GM18868 (cell line): ENCODE results near the gene CLCN2.

Source experiments
- ATAC-seq: cut with Tn5 transposase; IDR thresholded peaks from one replicate; pipeline ENCODE4 v1.9.1; 2021; ENCODE audit warnings: mild to moderate bottlenecking, moderate library complexity; ENCODE audit not compliant: unreplicated experiment

The CLCN2 gene

DNA sequence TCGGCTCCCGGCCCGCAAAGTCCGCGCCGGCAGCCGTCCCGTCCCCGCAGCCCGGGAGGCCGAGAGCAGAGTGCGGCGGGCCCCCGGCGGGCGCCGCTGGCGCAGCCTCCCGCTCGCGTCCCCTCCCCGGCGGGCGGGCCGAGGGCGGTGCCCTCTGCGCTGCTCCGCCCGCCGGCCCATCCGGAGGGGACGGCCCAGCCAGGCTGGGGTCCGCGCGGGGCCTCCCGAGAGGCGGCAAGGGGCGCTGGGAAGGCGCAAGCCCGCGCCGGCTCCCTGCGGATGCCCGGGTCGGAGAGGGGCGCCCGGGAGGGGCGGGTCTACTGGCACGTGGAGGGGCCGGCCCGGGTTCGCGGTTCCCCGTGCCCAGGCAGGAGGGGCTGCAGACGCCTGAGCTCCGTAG lies at the start of gene CLCN2, which contains the start of gene POLR2H:
CLCN2 (minus strand) TSS at position 74 of the 400 bp plus-strand sequence. CDS start 126 bp downstream, outside the sequence.
POLR2H (plus strand) TSS at position 179 of the 400 bp plus-strand sequence. CDS start 1,783 bp downstream, outside the sequence.
- ATAC-seq, result peak; percentile 37

DNA sequence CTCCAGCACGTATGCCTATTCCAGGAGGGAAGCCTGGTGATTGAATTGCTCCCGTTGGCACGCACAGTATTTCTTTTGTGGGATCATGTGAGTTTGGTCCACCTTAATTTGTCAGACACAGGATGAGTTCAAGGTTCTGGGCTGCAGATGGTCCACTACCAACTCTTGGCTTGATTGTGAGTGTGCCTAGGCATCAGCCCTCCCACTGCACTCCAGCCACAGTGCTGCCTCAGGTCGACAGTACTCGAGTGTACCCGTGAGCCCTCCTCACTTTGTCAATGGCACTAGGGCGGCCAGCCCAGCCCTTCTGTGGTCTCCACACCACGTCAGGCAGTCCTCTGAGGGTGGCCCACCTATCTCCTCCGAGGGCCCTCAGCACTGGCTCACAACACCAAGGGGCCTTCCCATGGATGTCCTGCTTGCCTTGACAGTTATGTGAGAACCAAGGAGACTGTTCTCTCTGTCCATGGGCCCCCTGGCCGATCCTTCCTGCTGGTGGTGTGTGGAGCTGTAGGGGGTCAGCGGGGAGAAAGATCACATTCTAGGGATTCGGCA lies 48.6 kb upstream of the CLCN2 start:
- no peak for ATAC-seq

DNA sequence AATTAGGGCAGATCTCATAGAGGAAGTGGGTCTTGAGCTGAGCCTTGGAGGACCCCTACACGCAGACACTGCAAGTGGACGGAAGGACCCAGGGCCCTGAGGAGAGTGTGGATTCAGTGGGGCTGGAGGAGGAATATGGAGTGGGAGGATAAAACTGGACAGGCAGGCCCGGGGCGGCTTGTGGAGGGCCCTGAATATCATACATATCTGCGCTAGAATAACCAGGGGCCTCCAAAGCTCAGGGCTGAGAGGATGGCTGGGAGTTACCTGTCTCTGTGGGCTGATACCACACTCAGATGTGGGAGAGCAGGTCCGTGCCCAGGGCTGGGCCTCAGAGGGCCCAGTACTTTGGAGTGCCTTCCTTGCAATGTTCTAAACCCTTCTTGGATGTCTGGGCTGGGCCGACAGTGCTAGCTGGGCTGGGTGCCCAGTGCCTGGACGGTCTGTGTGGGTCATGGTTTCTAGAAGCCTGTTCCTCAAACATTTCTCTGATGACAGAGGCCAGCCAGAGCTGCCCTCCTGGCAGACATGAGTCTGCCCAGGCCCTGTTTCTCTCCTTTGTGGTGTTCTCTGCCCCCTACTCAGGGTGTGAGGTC lies 48.0 kb upstream of the CLCN2 start:
- no peak for ATAC-seq

DNA sequence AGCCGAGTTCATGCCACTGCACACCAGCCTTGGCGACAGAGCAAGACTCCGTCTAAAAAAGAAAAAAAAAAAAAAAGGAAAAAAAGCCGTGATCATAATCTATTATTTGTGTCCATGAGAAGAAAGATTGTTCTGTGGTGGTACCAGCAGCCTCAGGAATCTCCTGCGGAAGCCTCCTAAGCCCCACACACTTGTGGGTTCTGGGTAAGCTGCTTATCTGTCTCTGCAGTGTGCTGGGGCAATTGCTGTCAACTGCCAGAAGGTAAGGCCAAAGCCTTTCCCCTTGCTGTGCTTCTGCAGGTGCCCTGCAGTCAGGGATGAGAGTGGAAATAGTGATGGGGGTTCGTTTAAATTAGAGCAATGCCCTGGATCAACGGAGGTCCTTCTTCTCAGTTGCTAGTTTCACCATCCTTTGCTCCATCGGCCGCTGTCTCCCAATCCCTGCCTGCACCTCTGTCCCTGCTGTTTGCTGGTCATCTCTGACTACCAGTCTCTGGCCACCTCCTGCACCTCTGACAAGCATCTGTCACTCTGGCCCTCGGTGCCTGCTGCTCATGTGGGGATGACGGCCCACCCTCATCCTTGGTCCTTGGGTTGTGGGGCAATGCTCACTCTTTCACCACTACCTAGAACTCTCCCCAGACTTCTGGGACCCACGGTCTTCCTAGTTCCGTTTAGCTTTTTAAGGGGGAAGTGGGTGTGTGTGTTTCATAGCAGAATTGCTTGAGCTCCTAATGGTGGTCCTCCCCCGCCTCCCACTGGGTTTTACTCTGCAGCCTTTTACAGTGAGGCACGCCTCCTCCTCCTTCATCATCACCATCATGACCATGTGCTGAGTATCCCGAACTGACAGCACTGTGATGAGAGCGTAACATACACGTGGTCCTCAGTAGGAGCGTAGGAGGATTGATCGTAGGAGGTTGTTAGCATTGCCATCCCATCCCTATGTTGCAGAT lies 43.9 kb upstream of the CLCN2 start:
- no peak for ATAC-seq

DNA sequence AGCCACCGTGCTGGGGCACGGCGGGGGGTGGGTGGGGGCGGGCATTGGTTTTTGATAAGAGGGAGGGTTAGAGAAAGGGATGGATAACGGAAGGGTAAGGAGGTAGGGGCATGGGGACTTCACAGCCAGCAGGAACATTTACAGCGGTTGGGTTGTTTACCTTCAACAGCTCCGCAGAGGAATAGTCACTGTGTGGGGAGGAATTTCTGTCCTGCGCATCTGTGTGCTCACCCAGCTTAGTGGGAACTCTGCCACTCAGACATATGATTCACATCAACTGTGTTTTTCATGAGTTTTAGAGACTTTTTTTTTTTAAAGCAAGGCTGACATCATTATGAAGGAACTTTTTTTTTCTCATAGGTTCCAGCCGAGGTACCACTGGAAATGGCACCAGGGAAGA lies 38.0 kb upstream of the CLCN2 start:
- ATAC-seq, result no peak

DNA sequence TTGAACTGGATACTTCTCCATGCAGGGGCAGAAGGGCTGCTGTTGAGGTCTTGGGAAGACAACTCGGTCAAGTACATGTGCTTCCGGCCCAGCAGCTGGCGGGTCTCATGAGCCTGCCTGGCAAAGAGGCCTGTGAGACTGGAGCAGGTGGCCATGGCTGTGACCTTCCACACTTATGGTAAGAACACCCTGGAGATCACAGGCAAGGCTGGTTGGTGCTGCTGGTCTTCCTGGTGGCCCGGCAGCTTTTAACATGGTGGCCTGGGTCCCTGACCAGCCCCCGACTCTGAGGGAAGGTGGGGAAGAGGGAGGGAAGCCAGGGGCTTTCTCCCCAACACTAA lies 33.9 kb upstream of the CLCN2 start:
- ATAC-seq, result no peak

DNA sequence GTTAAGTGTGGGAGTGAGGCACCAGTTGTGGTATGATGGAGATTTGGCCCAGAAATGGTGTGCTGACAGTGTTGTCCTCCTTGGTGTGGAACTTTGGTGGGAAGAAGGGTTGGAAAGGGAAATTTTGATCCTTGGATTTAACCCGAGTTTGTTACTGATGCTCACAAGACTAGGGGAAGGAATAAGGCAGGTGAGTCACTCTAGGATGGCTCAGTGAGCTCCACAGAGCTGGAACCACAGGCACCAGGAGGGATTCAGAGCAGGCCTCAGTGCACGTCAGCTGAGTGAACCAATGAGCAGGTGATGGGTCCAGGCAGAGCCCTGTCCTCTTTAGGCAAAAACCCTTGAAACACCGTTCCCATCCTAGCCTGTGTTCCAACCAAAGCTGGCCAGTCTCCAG lies 29.9 kb upstream of the CLCN2 start:
- no peak for ATAC-seq

DNA sequence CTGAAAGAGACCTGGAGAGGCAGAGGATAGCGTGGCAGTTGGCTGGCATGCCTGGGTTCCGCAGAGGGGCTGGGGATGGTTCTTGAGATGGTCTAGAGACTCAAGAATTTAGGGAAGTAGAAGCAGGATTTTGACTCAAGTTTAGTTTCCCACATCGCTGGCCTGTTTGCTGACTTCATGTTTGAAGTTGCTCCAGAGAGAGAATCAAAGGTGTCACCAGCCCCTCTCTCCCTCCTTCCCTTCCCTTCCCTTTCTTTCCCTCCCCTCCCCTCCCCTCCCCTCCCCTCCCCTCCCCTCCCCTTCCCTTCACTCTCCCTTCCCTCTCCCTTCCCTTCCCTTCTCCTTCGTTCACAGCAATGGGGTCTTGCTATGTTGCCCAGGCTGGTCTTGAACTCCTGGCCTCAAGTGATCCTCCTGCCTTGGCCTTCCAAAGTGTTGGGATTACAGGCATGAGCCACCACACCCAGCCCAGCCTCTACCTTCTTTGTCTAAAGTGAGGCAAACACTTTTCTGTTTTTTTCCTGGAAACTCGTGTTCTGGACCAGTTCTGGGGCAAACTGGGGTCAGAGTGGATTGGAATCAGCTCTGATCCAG lies 28.6 kb upstream of the CLCN2 start:
- no peak for ATAC-seq

DNA sequence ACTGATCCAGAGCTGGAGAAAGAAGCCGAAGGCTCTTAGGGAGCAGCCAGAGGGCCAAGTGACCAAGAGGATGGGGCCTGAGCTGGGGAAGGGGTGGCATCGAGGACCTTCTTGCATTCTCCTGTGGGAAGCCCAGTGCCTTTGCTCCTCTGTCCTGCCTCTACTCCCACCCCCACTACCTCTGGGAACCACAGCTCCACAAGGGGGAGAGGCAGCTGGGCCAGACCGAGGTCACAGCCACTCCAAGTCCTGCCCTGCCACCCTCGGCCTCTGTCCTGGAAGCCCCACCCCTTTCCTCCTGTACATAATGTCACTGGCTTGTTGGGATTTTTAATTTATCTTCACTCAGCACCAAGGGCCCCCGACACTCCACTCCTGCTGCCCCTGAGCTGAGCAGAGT lies 28.0 kb upstream of the CLCN2 start:
- no peak for ATAC-seq

DNA sequence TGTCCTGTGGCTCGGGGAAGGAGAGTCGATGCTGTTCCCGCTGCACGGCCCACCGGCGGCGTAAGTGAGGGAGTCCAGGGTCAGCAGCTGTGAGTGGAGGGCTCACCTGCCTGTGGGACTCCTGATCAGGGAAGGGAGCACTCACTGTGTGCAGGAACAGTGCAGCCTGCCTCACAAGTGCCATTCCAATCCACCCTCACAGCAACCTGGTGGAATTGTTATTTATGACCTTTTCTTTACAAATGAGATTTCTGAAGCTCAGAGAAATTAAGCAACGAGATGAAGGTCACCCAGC lies 27.5 kb upstream of the CLCN2 start:
- ATAC-seq, result no peak

DNA sequence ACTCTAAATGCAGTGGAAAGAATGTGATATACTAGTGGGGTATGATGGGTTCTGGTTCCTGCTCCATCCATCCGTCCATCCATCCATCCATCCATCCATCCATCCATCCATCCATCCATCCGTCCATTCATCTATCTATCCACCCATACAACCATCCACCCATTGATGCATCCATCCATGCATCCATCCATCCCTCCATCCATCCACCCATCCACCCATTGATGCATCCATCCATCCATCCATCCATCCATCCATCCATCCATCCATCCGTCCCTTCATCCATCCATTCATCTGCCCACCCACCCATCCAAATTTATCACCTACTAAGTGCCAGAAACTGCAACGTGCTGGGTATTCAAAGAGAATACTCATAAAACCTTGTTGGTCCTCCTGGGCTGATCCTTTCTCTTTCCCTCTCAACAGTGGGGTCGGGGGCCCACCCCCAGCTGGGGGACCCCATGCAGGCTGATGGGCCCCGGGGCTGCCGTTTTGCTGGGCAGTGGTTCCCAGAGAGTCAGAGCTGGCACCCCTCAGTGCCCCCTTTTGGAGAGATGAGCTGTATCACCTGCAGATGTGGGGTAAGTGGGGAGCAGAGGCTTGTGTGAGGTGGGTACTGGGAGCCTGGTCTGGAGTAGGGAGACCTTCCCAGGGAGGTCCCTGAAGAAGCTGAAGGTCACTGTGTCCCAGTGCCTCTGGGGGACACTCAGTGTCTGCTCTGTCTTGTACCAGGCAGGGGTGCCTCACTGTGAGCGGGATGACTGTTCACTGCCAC lies 26.9 kb upstream of the CLCN2 start:
- ATAC-seq, result no peak

DNA sequence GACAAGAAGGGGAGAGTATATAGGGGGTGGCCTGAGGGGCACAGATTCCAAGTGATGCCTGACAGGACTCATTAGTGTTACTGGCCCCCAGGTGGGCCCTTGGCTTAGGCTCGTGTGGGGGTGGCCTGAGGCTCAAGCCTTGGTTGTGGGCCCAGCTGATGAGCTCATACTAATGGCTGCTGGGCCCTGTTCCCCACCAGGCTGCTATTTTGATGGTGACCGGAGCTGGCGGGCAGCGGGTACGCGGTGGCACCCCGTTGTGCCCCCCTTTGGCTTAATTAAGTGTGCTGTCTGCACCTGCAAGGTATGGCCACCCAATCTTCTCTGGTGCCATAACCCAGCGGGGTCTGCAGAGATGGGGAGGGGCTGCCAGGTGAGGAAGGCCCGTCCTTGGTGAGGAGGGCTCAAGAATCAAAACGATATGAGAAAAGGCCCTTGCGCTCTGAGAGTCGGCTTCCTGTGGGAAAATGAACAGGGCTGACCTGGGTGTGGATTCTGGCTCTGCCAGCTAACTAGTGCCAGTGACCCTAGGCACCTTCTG lies 25.8 kb upstream of the CLCN2 start:
- no peak for ATAC-seq

DNA sequence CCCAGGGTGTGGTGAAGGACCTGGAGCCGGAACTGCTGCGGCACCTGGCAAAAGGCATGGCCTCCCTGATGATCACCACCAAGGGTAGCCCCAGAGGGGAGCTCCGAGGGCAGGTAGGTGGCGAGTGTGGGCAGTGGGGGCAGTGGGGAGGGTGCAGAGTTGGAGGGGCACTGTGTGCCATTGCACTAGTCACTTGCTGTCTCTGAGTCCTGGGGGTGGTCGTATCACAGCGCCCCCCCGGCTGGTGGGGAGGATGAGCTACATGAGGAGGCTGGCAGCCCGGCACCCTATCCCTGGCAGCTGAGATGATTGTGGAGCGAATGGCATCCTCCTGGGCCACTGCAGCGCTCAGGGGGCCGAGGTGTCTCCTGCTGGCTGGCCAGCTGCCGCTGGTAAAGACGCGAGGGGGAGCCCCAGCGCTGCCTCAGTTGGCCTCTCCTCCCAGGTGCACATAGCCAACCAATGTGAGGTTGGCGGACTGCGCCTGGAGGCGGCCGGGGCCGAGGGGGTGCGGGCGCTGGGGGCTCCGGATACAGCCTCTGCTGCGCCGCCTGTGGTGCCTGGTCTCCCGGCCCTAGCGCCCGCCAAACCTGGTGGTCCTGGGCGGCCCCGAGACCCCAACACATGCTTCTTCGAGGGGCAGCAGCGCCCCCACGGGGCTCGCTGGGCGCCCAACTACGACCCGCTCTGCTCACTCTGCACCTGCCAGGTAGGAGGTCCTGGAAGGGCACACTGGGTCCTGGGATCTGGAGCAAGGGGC lies 24.8 kb upstream of the CLCN2 start:
- ATAC-seq, result no peak

DNA sequence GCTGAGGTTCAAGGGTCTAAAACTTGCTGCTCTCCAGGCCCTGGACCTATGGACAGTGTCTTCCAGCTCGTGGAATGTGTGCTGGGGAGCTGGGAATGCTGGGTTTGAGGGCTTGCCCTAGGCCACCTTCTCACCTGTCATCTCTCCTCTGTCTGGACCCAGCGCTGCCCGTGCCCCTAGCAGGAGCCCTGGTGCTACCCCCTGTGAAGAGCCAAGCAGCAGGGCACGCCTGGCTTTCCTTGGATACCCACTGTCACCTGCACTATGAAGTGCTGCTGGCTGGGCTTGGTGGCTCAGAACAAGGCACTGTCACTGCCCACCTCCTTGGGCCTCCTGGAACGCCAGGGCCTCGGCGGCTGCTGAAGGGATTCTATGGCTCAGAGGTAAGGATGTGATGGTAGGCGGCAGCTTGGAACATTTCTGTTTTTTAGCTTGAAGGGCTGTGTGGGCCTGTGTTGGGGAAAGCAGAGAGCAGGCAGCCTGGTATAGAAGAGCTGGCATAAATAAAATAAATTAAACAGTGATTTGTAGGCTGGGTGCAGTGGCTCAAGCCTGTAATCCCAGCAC lies 23.5 kb upstream of the CLCN2 start:
- ATAC-seq, result no peak

DNA sequence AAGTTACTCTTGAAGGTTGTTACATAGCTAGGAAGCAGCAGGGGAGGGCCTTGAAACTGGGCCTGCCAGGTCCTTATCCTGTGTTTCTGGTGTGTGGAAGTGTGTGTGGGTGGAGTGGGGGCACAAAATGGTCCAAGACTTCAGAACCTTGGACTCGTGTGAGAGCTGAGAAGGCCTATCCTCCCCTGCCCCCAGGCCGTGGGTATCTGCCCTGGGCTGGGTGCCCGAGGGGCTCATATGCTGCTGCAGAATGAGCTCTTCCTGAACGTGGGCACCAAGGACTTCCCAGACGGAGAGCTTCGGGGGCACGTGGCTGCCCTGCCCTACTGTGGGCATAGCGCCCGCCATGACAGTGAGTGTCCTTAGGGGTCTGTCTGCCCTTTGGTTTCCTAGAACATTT lies 22.9 kb upstream of the CLCN2 start:
- ATAC-seq, result no peak

DNA sequence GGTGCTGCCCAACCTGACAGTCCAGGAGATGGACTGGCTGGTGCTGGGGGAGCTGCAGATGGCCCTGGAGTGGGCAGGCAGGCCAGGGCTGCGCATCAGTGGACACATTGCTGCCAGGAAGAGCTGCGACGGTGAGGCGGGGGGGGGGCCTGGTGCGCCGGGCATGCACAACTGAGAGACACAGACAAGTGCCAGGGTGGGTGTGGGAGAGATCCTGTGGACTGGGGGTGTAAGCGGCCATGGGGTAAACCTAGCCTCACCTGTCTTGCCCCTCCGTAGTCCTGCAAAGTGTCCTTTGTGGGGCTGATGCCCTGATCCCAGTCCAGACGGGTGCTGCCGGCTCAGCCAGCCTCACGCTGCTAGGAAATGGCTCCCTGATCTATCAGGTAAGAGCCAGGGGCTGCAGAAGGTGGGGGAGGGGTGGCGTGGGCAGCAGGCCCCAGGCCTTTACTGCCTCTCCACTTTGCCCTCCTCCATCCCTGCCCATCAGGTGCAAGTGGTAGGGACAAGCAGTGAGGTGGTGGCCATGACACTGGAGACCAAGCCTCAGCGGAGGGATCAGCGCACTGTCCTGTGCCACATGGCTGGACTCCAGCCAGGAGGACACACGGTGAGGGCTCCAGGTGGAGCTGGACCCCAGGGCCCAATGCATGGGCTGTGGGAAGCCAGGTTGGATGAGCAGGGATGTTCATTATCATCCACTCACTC lies 21.8 kb upstream of the CLCN2 start:
- ATAC-seq, result no peak

DNA sequence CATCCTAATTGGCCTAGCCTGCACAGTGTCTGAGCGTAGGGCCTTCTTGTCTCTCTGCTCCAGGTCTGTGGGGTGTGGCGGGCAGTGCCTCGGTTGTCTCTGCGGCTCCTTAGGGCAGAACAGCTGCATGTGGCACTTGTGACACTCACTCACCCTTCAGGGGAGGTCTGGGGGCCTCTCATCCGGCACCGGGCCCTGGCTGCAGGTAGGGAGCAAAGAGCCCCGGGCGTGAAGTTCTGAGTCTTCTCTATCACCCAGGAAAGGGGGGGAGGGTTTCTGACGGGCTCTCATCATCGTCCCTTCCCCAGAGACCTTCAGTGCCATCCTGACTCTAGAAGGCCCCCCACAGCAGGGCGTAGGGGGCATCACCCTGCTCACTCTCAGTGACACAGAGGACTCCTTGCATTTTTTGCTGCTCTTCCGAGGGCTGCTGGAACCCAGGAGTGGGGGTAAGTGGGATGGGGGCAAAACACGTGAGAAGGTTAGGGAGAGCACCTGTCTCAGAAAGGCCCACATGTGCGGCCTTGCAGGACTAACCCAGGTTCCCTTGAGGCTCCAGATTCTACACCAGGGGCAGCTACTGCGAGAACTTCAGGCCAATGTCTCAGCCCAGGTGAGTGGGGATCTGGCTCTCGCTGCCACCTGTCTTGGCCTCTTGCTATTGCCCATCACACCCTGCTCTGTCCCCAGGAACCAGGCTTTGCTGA lies 21.1 kb upstream of the CLCN2 start:
- ATAC-seq, result no peak
